PC-3 (cell line): ENCODE results near the gene USP27X. TPM values are rescaled to one million over a fixed set of nuclear protein-coding genes. Genes with fewer than 3 reads are reported as not detected.

Experiments used
- ATAC-seq: fragments of 200-7000 bp; cut with Tn5 transposase; 2 replicates; pipeline ENCODE4 v1.9.1; 2020; ENCODE audit warnings: mild to moderate bottlenecking, moderate library complexity
- BruUV-seq: library from RNA; stranded (reverse); fragments of 400-500 nt; replicated peaks from 2 replicates; lab custom pipeline; 2021; lab: Mats Ljungman, UMichigan
- CTCF ChIA-PET: fragments of 300-600 bp; sonication (Branson Sonifier 250); formaldehyde crosslinking; loops from one replicate; lab custom pipeline; 2022; ENCODE audit warnings: antibody characterized with exemption; lab: Charles Lee
- POLR2A ChIA-PET: fragments of 300-600 bp; sonication (Branson Sonifier 250); formaldehyde crosslinking; loops from one replicate; lab custom pipeline; 2022; ENCODE audit warnings: antibody characterized with exemption; ENCODE audit not compliant: unreplicated experiment; lab: Charles Lee
- DNase-seq: peaks from one replicate; pipeline ENCODE4 v3.0.0-alpha.2; 2015
- H2AFZ ChIP-seq: fragments of 300-600 bp; sonication (generic); 2 replicates; pipeline ENCODE4 v1.6.0; 2016; ENCODE audit warnings: antibody characterized with exemption, low read length
- H3F3A ChIP-seq: fragments of 300-600 bp; sonication (generic); one replicate; pipeline ENCODE4 v1.6.0; 2017; ENCODE audit warnings: antibody characterized with exemption, low read length, control low read depth, mild to moderate bottlenecking; ENCODE audit not compliant: unreplicated experiment
- H3K27ac ChIP-seq: fragments of 300-600 bp; sonication (generic); 2 replicates; pipeline ENCODE4 v1.5.1; 2016; ENCODE audit warnings: mild to moderate bottlenecking, low read length
- H3K27me3 ChIP-seq: fragments of 300-600 bp; sonication (generic); 2 replicates; pipeline ENCODE4 v1.6.1; 2016; ENCODE audit warnings: low read length, mixed read lengths
- H3K36me3 ChIP-seq: fragments of 300-600 bp; sonication (generic); 2 replicates; pipeline ENCODE4 v1.6.1; 2016; ENCODE audit warnings: low read depth, mixed run types, low read length, mixed read lengths
- H3K4me1 ChIP-seq: fragments of 300-600 bp; sonication (generic); 2 replicates; pipeline ENCODE4 v1.5.1; 2016; ENCODE audit warnings: low read length; ENCODE audit not compliant: insufficient read depth
- H3K4me2 ChIP-seq: fragments of 300-600 bp; sonication (generic); 2 replicates; pipeline ENCODE4 v1.6.0; 2016; ENCODE audit warnings: low read length
- H3K4me3 ChIP-seq: fragments of 300-600 bp; sonication (generic); 2 replicates; pipeline ENCODE4 v1.5.1; 2016; ENCODE audit warnings: mild to moderate bottlenecking, low read length, mixed read lengths
- H3K79me2 ChIP-seq: fragments of 300-600 bp; sonication (generic); 2 replicates; pipeline ENCODE4 v1.6.1; 2017; ENCODE audit warnings: low read length, mixed read lengths
- H3K9ac ChIP-seq: fragments of 300-600 bp; sonication (generic); 2 replicates; pipeline ENCODE4 v1.6.0; 2016; ENCODE audit warnings: mild to moderate bottlenecking, low read length
- H3K9me2 ChIP-seq: fragments of 300-600 bp; sonication (generic); replicated peaks from 2 replicates; pipeline ENCODE4 v1.6.1; 2016; ENCODE audit warnings: mixed run types, low read length, mixed read lengths
- H3K9me3 ChIP-seq: fragments of 300-600 bp; sonication (generic); 2 replicates; pipeline ENCODE4 v1.6.1; 2016; ENCODE audit warnings: low read length, mixed read lengths
- H4K20me1 ChIP-seq: fragments of 300-600 bp; sonication (generic); 2 replicates; pipeline ENCODE4 v1.6.1; 2016; ENCODE audit warnings: low read length, mixed read lengths
- EZH2 ChIP-seq: fragments of 300-600 bp; sonication (generic); IDR thresholded peaks from one replicate; pipeline ENCODE4 v1.6.1; 2017; ENCODE audit warnings: antibody characterized with exemption, mild to moderate bottlenecking, low read length; ENCODE audit not compliant: unreplicated experiment
- EZH2phosphoT487 ChIP-seq: fragments of 300-600 bp; sonication (generic); IDR thresholded peaks from 2 replicates; pipeline ENCODE4 v1.6.1; 2018; ENCODE audit warnings: mild to moderate bottlenecking, antibody characterized with exemption, low read length, borderline replicate concordance
- intact Hi-C: fragments of 100-400 bp; cut with micrococcal nuclease; formaldehyde crosslinking; loops from 2 replicates; pipeline ENCODE4 v1.9.0; 2023
- total RNA-seq: library from RNA; depleted of rRNA; stranded (reverse); fragments of >200 nt; gene quantifications from 2 replicates; pipeline ENCODE4 v1.2.3, GENCODE V29; 2014
- TF ChIP-seq, protein P1 (sequence below): fragments of 300-600 bp; sonication (generic); conservative IDR thresholded peaks from 2 replicates; pipeline ENCODE4 v1.5.1; 2017; ENCODE audit warnings: antibody characterized with exemption, low read depth, mild to moderate bottlenecking, low read length

The USP27X gene
- total RNA-seq, 1 experiment from 2014 or later = 0.62 TPM

DNA sequence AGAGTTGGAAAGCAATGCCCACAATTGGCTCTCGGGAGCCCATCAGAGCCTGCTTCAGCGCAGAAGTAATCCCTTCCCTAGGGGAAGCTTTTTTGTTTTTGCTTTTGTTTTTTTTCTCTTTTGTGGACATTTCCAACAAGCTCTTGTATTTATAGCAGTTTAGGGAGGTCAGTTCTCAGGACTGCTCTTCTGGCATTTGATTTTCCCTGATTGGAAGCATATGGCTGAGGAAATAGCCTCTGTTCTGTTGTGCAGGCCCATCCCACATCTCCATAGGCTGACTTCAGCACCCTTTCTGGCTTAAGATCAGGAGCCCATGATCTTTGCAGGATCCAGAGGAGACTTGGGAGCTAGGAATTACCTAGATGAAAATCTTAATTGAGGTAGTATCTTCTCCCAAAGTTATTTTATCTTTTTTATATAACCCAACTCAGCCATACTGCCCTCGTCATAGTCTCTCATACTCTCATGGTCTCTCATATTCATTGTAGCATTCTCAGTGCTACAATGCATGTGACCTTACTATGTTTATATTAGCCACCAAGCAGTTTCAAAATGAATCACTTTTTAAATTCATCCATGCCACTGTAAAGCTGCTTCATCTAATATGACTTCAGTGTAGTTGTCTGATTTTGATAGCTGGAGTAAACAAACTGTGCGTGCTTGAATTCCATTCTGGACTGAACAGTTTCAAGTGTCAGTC, 33.4 kb upstream of the USP27X start:
- Histone ChIP-seq H3K36me3 (no peaks in the 10 kb centered on the region), H3K27ac (no peak overlapping the region), H3K79me2 (no peaks in the 10 kb centered on the region), H3K9me2 (no peaks in the 10 kb centered on the region), H3K9ac (no peak overlapping the region), H3K4me1 (no peaks in the 10 kb centered on the region), H3K4me3 (no peak overlapping the region), H3K9me3 (no peaks in the 10 kb centered on the region), H2AFZ (no peak overlapping the region), H3K27me3 (peaks cover 30% of the 10 kb centered on the region), H4K20me1 (no peaks in the 10 kb centered on the region), H3K4me2 (no peak overlapping the region), H3F3A (no peaks in the 10 kb centered on the region)
- ChIA-PET POLR2A (no interaction called here), CTCF (no interaction called here)
- intact Hi-C loops = no loop called here
- no peak for TF ChIP-seq EZH2
- TF ChIP-seq EZH2phosphoT487 = no peak
- TF ChIP-seq, protein P1, sequence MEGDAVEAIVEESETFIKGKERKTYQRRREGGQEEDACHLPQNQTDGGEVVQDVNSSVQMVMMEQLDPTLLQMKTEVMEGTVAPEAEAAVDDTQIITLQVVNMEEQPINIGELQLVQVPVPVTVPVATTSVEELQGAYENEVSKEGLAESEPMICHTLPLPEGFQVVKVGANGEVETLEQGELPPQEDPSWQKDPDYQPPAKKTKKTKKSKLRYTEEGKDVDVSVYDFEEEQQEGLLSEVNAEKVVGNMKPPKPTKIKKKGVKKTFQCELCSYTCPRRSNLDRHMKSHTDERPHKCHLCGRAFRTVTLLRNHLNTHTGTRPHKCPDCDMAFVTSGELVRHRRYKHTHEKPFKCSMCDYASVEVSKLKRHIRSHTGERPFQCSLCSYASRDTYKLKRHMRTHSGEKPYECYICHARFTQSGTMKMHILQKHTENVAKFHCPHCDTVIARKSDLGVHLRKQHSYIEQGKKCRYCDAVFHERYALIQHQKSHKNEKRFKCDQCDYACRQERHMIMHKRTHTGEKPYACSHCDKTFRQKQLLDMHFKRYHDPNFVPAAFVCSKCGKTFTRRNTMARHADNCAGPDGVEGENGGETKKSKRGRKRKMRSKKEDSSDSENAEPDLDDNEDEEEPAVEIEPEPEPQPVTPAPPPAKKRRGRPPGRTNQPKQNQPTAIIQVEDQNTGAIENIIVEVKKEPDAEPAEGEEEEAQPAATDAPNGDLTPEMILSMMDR = no peak
- no TSS peak for BruUV-seq
- no peak for ATAC-seq
- DNase-seq = no peak

DNA sequence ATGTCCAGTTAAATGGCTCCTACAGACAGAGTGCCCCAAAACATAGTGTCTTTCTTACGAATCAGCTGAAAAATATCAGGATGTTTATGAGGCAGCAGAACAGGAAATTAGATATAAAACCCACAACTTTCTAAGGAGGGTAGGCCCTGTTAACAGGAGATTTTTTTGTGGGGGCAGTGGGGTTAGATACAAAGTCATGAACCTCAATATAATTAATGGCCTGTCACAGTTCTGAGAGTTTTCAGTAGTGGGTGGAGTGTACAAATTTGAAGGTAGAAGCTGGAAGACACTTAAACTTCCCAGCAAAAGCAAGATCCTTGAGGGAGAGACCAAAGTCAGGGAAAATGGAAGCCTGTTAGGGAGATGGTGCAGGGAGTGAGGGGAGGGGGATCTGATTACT, 32.8 kb upstream of the USP27X start:
- no peak overlapping the region for H3K27ac ChIP-seq
- no peak for ATAC-seq
- H3K27me3 ChIP-seq = peaks cover 30% of the 10 kb centered on the region
- DNase-seq = no peak
- no peaks in the 10 kb centered on the region for H3K9me3 ChIP-seq
- H3K9me2 ChIP-seq = no peaks in the 10 kb centered on the region
- no peaks in the 10 kb centered on the region for H3K4me1 ChIP-seq
- H3F3A ChIP-seq = no peaks in the 10 kb centered on the region
- TF ChIP-seq, protein P1 = no peak
- TF ChIP-seq EZH2 = no peak
- H3K79me2 ChIP-seq = no peaks in the 10 kb centered on the region
- intact Hi-C loops = no loop called here
- ChIA-PET CTCF (no interaction called here), POLR2A (no interaction called here)
- H3K36me3 ChIP-seq = no peaks in the 10 kb centered on the region
- H3K4me3 ChIP-seq = no peak overlapping the region
- no peaks in the 10 kb centered on the region for H4K20me1 ChIP-seq
- H2AFZ ChIP-seq = no peak overlapping the region
- H3K4me2 ChIP-seq = no peak overlapping the region
- BruUV-seq = no TSS peak
- H3K9ac ChIP-seq = no peak overlapping the region

DNA sequence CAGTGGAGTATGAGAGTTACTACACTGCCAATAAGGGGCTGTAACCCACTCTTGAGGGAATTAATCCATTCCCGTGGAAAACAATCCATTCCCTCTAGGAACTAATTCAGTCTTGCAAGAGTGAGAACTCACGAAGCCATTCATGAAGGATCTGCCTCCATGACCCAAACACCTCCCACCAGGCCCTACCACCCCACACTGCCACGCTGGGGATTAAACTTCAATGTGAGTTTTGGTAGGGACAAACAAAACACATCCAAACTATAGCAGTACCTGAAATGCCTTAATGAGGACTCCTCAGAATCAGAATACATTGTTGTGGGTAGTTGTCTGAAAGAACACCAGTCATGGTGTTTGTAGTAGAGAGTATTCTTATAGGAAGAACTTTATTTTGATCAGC, 31.0 kb upstream of the USP27X start:
- TF ChIP-seq EZH2 (no peak), EZH2phosphoT487 (no peak)
- TF ChIP-seq, protein P1 = no peak
- CTCF ChIA-PET = no interaction called here
- no peak overlapping the region for H3K4me3 ChIP-seq

More for the DNA sequence above, 31.0 kb upstream of the USP27X start:
- H3K9me3 ChIP-seq = no peaks in the 10 kb centered on the region
- H3K79me2 ChIP-seq = no peaks in the 10 kb centered on the region
- no peak overlapping the region for H3K27ac ChIP-seq
- POLR2A ChIA-PET = no interaction called here
- no peak overlapping the region for H3K9ac ChIP-seq
- no peak overlapping the region for H2AFZ ChIP-seq
- H3K27me3 ChIP-seq = peaks cover 30% of the 10 kb centered on the region
- H3F3A ChIP-seq = no peaks in the 10 kb centered on the region
- H4K20me1 ChIP-seq = no peaks in the 10 kb centered on the region
- intact Hi-C loops = no loop called here
- DNase-seq (no peak), ATAC-seq (no peak)
- BruUV-seq = no TSS peak
- H3K4me1 ChIP-seq = no peaks in the 10 kb centered on the region
- H3K9me2 ChIP-seq = no peaks in the 10 kb centered on the region
- H3K36me3 ChIP-seq = no peaks in the 10 kb centered on the region
- H3K4me2 ChIP-seq = no peak overlapping the region
